ENCODE measurements around the gene RAVER1.
"Not testable (repeated sequence)": the region's sequence is repeated elsewhere in the genome, so short reads cannot be mapped to it uniquely, and the experiment has no call there.

Gene RAVER1, protein sequence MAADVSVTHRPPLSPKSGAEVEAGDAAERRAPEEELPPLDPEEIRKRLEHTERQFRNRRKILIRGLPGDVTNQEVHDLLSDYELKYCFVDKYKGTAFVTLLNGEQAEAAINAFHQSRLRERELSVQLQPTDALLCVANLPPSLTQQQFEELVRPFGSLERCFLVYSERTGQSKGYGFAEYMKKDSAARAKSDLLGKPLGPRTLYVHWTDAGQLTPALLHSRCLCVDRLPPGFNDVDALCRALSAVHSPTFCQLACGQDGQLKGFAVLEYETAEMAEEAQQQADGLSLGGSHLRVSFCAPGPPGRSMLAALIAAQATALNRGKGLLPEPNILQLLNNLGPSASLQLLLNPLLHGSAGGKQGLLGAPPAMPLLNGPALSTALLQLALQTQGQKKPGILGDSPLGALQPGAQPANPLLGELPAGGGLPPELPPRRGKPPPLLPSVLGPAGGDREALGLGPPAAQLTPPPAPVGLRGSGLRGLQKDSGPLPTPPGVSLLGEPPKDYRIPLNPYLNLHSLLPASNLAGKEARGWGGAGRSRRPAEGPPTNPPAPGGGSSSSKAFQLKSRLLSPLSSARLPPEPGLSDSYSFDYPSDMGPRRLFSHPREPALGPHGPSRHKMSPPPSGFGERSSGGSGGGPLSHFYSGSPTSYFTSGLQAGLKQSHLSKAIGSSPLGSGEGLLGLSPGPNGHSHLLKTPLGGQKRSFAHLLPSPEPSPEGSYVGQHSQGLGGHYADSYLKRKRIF
- total RNA-seq, result 42.2 to 58.6 reads per million in 2 donors

DNA sequence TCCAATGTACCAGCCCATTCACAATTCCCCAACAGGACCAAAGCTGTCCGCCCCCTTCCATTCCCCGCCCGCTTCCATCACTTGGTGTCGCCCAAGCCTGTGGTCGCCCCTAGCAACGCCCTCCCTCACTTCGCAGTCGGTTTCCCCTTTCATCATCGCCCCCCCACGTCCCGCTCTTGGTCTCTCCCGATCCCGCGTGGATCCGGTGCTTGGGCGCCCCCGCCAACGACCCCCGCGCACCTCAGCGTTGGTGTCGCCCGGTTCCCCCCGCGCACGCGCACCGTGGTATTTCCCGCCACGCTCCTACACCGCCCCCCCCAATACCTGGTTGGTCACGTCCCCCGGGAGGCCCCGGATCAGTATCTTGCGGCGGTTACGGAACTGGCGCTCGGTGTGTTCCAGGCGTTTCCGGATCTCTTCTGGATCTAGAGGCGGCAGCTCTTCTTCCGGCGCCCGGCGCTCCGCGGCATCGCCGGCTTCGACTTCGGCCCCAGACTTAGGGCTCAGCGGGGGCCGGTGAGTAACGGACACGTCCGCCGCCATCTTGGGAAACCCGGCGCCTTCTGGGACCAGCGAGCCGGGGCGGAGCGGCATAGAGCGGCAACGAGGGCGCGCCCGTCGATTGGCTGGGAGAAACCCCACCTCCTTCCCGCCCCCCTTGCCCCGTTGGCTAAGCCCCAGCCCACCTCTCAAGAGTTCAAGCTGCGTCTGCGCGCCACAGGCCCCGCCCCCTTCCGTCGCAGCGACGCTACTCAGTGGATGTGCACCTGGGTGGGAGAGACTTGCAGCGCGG lies at the start of gene RAVER1:
Gene RAVER1, minus strand, starts transcription at position 565 of the 793 bp plus-strand sequence. Its CDS starts 22 bp downstream, at position 543.
- peak; percentile 95 to 98 (median 97) for DNase-seq

DNA sequence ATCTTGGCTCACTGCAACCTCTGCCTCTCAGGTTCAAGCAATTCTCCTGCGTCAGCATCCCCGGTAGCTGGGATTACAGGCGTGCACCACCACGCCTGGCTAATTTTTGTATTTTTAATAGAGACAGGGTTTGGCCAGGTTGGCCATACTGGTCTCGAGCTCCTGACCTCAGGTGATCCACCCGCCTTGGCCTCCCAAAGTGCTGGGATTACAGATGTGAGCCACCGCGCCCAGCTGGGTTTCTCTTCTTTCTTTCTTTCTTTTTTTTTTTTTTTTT lies 49.8 kb upstream of the RAVER1 start:
- DNase-seq, result not testable (repeated sequence)

DNA sequence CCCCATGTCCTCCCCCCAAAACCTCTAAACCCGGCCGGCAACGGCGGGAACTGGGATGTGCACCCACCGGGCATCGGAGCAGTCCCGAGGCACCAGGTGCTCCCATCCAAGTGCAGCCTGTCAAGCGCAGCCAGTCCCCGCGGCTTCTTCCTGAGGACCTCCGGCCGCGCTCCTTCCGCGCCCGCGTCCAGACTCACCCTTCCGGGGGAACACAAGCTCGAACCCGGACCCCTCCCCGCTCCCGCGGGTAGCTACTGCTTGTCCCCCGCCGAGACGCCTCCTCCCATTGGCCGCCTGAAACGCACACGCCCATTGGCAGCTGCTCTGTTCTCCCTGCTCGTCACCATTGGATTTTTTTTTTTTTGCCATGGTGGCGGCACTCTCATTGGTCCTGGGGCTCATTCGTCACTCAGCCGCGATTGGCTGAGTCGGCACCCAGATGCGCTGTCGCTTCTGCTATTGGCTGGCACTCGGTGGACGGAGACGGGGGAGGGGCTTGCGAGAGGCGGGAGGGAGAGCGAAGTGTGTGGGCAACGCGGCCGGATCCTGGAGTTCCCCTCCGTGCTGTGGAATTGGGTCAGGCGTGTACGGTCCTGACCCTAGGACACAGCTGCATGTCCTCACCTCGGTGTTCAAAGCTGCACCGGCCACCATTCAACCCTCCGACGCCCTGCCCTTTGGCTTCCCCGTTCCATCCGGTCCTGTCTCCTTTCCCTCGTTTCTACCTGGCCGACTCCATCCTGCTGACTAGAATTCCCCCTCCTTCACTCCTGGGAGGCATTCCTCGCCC lies 47.2 kb upstream of the RAVER1 start, which contains the start of gene TYK2:
Gene TYK2, minus strand, starts transcription at position 260 of the 790 bp plus-strand sequence. CDS start 2,166 bp downstream, outside the sequence.
- peak; percentile 87 to 99 (median 93) for DNase-seq

DNA sequence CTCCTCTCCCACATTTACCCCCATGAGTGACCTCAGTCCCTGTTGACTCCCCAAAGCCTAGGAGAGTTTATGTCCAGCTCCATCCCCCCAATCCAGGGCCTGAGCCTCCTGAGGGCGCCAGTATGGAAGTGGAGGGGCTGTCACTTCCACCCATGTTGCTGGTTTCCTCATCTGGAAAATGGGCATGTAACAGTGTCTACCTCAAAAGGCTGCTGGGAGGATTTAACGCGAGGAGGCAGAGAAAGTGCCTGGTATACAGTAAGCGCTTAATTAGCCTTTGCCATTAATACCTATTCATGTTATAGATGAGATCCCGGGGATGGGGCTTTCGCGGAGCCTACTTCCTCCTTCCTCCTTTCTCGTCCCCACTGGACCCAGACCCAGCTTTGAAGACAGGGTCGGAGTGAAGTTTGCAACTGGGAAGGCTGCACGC lies 46.6 kb upstream of the RAVER1 start:
- DNase-seq, result no peak

DNA sequence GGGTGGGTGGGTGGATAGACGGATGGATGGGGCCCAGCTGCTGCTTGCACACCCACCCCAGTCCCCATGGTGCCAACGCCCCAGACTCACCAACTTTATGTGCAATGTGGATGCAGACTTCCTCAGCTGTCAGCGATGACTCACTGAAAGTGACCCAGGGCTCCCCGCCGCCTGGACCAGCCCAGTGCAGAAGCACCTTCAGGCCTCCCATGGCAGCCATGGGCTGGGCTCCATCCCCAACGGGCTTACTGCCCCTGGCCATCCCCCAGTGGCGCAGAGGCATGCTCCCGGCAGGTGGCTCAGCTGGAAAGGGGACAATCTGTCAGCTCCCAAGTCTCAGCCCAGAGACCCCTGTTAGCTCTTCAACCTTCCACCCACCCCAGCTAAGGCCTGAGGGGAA lies 44.8 kb upstream of the RAVER1 start:
- DNase-seq, result no peak

GRCh38 chr19:10377140-10377640 lies 43.9 kb upstream of the RAVER1 start:
- DNase-seq, result not testable (repeated sequence)

- no peak for DNase-seq
These were observed 41.6 kb upstream of the RAVER1 start for GRCh38 chr19:10374931-10375330.

DNA sequence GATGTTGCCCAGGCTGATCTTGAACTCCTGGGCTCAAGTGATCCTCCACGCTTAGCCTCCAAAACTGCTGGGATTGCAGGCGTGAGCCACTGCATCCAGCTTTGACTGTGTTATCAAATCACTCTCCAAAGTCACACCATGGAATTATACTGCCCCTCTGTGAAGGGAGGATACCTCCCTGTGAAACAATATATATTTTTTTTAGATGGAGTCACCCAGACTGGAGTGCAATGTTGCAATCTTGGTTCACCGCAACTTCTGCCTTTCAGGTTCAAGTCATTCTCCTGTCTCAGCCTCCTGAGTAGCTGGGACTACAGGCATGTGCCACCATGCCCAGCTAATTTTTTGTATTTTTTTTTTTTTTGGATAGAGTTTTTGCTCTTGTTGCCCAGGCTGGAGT lies 39.4 kb upstream of the RAVER1 start:
- DNase-seq, result no peak

- no peak for DNase-seq
These were observed 34.9 kb upstream of the RAVER1 start for GRCh38 chr19:10368101-10368803.

DNA sequence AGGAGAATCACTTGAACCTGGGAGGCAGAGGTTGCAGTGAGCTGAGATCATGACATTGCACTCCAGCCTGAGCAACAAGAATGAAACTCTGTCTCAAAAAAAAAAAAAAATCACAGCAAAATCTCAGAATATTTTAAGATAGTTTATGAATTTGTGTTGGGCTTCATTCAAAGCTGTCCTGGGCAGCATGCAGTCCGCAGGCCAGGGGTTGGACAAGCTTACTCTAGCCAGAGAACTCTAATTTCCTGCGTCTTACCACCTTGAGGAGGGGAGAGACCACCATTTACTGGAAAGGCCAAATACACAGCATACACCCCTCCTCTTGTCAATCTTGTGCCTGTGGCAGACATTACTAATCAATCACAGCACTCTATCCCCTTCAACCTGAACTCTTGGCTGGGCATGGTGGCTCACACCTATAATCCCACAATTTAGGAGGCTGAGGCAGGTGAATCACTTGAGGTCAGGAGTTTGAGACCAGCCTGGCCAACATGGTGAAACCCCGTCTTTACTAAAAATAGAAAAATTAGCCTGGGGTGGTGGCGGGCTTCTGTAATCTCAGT lies 33.7 kb upstream of the RAVER1 start:
- DNase-seq, result not testable (repeated sequence)

GRCh38 chr19:10365518-10365917 lies 32.2 kb upstream of the RAVER1 start:
- no peak for DNase-seq

DNA sequence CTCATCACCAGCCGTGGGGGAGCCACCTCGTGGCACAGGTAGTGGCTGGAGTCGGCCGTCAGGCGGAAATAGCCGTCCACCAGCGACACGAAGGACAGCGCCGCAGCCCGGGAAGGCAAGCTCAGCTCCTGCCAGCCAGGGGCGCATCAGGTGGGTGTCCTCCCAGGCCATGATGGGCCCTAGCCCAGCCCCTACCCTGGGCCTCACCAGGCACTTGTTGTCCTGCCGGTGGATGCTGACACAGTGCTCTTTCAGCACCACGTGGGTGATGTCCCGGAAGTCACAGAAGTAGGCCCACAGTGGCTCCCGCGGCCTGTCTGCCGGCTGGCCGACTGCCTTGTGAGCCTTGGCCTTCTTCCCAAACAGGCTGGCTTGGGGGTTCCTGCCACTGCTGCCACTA lies 31.3 kb upstream of the RAVER1 start:
- DNase-seq, result no peak

DNA sequence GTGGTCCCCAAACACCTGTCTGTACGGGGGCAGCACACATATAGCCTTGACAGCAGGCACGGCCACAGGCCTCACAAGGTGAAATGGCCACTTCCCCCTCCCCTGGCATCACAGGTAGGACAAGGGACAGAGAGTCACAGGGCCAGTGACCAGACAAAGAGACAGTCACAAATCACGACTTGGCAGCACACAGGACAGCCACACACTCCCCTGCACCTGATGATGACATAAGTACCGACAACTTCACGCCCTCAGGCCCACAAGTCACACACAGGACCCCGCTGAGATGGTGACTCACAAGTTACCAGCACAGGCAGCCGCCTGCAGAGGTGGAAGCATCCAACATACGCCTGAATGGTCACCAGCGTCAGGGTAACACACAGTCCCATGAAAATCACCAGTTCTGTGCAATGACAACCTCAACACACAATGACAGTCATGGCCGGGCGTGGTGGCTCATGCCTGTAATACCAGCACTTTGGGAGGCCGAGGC lies 30.5 kb upstream of the RAVER1 start:
- DNase-seq, result no peak

GRCh38 chr19:10362259-10362658 lies 28.9 kb upstream of the RAVER1 start:
- DNase-seq, result no peak

DNA sequence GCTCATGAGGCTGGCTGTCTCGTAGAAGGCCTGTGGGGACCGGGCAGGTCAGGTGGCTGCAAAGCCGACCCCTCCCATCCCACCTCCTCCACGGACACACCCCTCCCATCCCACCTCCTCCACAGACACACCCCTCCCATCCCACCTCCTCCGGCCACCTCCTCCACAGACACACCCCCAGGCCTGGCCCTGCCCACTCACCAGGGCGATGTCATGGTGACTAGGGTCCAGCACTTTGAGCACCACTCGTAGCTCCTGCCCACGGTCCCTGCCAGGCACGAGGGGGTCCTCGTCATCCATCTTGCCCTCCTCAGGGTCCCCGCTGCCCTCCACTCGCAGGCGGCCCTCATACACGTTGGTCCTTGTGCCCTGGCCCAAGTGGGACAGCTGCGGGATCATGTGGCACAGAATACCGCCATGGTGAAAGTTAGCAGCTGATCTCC lies 28.3 kb upstream of the RAVER1 start:
- DNase-seq, result no peak

DNA sequence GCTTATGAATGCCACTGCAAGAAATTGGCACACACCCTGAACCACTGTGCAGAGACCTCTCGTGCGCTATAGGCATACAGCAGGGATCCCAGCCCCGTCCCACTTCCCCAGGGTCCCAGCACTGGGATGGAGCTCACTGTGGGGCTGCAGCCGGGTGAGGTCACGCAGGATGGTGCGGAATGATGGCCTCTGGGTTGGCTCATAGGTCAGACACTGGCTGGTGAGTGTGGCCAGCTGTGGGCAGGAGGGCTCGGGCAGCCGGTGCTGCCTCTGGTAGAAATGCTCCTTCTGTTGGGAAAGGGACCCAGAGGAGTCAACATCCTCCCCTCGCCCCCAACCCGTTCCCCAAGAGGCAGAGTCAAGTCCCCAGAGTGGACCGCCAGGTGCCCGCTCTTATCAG lies 23.1 kb upstream of the RAVER1 start:
- no peak for DNase-seq

DNA sequence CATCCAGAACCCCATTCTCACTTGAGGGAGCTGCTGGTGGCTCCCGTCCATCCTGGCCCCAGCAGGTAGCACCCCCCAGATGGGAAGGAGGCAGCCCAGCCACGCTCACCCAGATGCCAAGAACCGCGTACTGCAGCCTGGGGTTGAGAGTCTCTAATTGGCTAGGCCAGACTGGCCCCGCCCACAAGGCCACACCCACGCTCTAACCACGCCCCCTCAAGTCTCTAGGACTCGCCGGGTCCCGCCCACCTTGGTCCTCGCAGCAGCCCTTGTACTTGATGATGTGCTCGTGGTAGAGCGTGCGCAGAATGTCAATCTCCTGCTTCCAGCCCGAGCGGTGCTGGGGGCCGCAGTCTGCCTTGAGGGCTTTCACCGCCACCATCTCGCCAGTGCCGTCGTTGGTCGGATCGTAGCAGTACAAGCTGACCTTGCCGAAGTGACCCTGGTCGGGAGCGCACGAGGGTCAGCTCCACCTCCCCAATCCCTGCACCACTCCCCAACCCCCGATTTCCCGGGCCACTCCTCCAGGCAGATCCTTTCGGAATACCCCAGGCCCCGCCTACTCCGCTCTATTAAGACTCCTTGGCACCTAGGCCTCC lies 20.6 kb upstream of the RAVER1 start:
- peak in 2 of 5 experiments; percentile 37 to 55 for DNase-seq

DNA sequence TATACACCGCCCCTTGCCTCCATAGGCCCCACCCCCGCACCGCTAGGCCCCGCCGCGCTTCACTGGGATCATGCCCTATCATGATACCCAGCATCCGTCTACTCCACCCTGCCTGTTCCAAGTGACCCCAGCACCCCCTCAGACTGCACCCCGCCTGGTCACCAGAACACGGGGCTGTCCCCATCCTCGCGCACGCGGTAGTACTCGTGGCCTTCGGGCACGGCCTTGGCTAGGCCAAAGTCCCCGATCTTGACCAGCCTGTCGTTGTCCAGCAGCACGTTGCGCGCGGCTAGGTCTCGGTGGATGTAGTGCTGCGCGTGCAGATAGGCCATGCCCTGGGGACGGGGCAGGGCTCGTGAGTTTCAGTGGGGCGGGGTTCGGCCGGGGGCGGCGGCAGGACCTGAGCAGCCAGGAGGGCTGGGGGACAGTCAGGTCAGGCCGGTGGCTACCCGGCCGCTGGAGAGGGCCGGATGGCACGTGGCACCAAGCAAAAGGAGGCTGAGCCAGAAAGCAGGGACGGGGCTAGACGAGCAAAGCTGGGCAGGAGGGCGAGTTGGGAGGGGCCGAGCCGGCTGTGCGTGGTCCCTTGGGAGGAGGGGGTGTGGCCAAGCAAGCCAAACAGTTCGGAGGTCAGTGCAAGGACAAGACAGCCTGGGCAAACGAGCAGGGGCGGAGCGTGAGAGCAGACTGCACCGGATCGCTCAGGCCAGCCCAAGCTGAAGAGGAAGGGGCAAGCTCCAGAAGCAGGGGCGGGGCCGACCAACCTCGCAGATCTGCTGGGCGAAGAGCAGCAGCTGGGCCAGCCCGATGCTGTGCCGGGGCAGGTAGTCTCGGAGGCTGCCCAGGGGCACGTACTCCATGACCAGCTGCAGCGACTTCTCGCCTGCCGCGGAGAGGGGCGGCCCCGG lies 19.7 kb upstream of the RAVER1 start:
- no peak for DNase-seq

DNA sequence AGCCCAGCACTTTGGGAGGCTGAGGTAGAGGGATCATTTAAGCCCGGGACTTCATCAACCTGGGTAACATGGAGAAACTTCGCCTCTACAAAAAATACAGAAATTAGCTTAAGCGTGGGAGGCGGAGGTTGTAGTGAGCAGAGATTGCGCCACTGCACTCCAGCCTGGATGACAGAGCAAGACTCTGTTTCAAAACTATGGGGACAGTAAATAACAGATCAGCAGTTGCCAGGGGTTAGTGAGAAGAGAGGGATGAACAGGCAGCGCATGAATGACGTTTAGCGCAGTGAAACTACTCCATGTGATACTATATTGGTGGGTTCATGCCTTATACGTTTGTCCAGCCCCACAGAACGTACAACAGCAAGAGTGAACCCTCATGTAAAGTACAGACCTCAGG lies 13.2 kb upstream of the RAVER1 start:
- DNase-seq, result no peak

Measured in T-helper 2 cell (primary cell).